Pancreas (tissue), 10 donors: ENCODE measurements around the gene MPP2. TPM values are rescaled to one million over a fixed set of nuclear protein-coding genes. Genes with fewer than 3 reads are reported as not detected.

Source experiments
- ATAC-seq, 4 donors: fragments of 200-7000 bp; cut with Tn5 transposase; one replicate each; pipeline versions ENCODE4 v1.8.0 to v1.9.1; 2020; ENCODE audit warnings: mild to moderate bottlenecking in 4 of 4, moderate library complexity in 4 of 4
- DNase-seq, 6 donors: peaks; one replicate each; pipeline ENCODE4 v3.0.0-alpha.2; 2020
- FAIRE-seq: peaks from 2 replicates; lab custom pipeline; 2012; peaks lifted over from hg19 to GRCh38; lab: Jason Lieb, UNC
- H3K27ac ChIP-seq, 4 donors: fragments of 200-600 bp; sonication (generic); 1 replicate in 3 of 4; 2 replicates in 1 of 4; pipeline versions ENCODE4 v1.5.0 to v1.8.0; 2020
- H3K27me3 ChIP-seq, 4 donors: fragments of 200-600 bp; one replicate each; pipeline ENCODE4 v1.8.0; 2021
- H3K36me3 ChIP-seq, 3 donors: fragments of 200-600 bp; sonication (generic) in 1 of 3; one replicate each; pipeline versions ENCODE4 v1.5.0 to v1.8.0; 2020 to 2021
- H3K4me1 ChIP-seq, 3 donors: fragments of 200-600 bp; one replicate each; pipeline ENCODE4 v1.8.0; 2021
- H3K4me3 ChIP-seq, 4 donors: fragments of 200-600 bp; sonication (generic) in 2 of 4; one replicate each; pipeline versions ENCODE4 v1.5.0 to v1.8.0; 2020 to 2021
- H3K9me3 ChIP-seq, 4 donors: fragments of 200-600 bp; one replicate each; pipeline ENCODE4 v1.8.0; 2021
- CTCF ChIP-seq, 4 donors: fragments of 200-600 bp; sonication (generic) in 3 of 4; IDR thresholded peaks; one replicate each; pipeline versions ENCODE4 v1.5.0 to v1.8.0; 2021; ENCODE audit warnings: antibody characterized with exemption in 4 of 4
- WGBS, 2 donors: extraction: QIAGEN DNeasy Blood & Tissue Kit; methylation state at CpG; one replicate each; pipeline ENCODE4 v1.1.7; 2013; 5-methylcytosine and 5-hydroxymethylcytosine counted together
- intact Hi-C, 3 donors: fragments of 100-400 bp; cut with DNase I; formaldehyde crosslinking; loops; one replicate each; pipeline versions ENCODE4 v1.11.1 to v1.14.2; 2022
- polyA plus RNA-seq, 2 donors: library from polyadenylated mRNA; stranded (reverse); fragments of 200-250 nt; gene quantifications; one replicate each; pipeline ENCODE4 v1.2.3, GENCODE V29; 2013
- total RNA-seq, 6 donors: library from RNA; stranded (reverse); fragmentation: NEBNext Ultra II Directional in 4 of 6; extraction: Animal tissue kit (Norgen Biotek cat#: 25700) in 4 of 6; gene quantifications; one replicate each; pipeline versions ENCODE4 v1.2.1 to v1.2.4, GENCODE V29; 2021 to 2023
- donor health status: healthy with polysubstance abuse.
- donor health status: DM: no; HTN: no; CAD: no; lungs with moderate emphysema.
- donor health status: DM: no; HTN: no; CAD: no.
- donor health status: control.
- donor health status: control.
- donor health status: Bipolar disorder and iron deficiency.
- donor health status: DM: yes; HTN: yes; CAD: no.
- donor health status: DM: no; HTN: no; CAD: no.
- donor health status: DM: no; HTN: no; CAD: no.
- donor health status: DM: yes; HTN: yes; CAD: no.

Gene MPP2
- total and polyA plus RNA-seq, 8 donors: 1.0 to 6.6 (median 2.2) TPM

DNA sequence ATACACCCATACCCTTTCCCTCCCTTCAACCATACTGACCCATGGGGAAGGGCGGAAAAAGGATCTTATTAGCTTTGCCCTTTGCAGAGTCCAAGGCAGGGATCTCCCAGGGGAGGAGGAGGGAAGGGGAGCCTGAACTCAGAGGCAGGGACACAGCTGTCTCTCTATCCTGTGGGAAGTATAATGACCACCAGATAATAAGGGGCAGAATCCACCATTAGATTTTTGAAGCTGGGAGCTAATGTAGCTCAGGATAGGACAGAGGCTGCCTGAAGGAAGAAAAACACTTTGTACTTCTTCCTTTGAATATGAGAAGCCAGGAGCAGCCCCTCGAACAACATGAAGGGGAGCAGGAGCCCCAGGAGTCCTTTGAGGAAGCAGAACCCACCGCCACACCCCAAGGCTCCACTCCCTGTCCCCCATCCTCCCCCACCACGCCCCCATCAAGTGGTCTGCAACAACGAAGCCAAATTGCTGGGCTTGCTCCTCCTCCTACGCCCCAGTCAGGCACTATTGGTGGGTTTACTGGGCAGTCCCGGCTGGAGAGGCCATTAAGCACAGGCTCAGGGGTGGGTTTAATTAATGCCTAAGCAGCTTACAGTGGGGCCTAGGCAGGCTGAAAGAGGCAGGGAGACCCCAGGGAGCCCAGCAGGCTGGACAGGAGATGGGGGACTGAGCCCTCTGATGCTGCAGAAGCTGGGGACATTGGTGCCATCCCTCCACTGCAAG lies 5.3 kb downstream of the MPP2 start:
- H3K27me3 ChIP-seq: no peaks in the 10 kb centered on the region
- no peaks in the 10 kb centered on the region for H3K9me3 ChIP-seq

DNA sequence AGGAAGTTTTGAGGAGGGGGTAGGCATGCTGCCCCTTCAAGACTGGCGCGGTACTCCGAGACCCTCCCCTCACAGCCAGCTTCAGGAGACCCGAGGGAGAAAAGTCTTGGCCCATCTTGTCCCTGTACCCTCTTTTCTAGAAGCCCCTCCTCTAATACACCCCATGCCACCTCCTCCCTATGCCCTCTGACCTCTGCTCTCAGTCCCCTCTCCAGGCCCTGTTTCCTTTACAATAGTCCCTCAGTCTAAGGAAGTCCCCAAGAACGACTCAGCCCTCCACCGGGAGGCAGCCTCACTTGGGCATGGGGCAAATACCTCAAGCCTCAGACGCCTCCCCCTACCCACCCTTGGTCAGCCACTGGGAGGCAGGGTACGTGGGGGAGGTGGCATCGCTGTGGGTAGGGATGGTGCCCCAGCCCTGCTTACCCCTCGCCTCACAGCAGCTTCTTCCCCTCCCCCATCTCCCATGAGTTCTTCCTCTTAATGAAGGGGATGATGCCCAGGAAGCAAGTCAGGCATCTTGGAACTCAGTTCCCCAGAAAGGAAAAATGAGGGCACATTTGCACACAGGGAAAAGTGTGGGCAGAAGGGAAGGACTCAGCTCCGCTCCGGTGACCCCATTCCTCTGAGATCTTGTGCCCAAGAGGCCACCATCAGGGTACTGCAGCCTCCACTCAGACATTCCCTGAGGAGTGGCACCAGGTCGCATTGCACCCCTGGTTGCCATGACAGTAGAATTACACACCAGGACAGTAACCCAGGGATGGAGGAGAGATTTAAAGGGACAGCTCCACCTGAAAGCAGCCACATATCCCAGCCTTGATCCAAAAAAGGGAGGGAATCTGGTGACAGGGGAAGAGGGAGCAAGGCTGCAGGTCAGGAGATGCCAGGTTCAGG lies 6.2 kb downstream of the MPP2 start:
- ATAC-seq: peak in 3 of 4 donors; percentile 4 to 22 (median 7)
- H3K9me3 ChIP-seq: no peaks in the 10 kb centered on the region
- DNase-seq: peak in 1 of 6 donors; percentile 18
- intact Hi-C loops: no loop called here
- 38 to 43% methylated on average over 10 to 13 of the region's 13 CpGs for WGBS, 2 donors
- TF ChIP-seq CTCF (IDR thresholded peaks at IDR 0.05): no peak
- no peak overlapping the region for H3K27ac ChIP-seq
- no peaks in the 10 kb centered on the region for H3K27me3 ChIP-seq
- FAIRE-seq: no peak
- H3K4me1 ChIP-seq: peaks cover 0 to 4% (median 0%) of the 10 kb centered on the region in 3 donors
- H3K36me3 ChIP-seq: no peaks in the 10 kb centered on the region
- H3K4me3 ChIP-seq: peak overlapping the region; percentile 9 to 52 (median 34)

More for the DNA sequence above, 5.3 kb downstream of the MPP2 start:
- H3K36me3 ChIP-seq: no peaks in the 10 kb centered on the region
- intact Hi-C loops: no loop called here
- peaks cover 0 to 7% (median 0%) of the 10 kb centered on the region in 3 donors for H3K4me1 ChIP-seq
- FAIRE-seq: no peak
- WGBS, 2 donors: 67 to 69% methylated on average over 7 of the region's 7 CpGs
- DNase-seq: no peak
- TF ChIP-seq CTCF (IDR thresholded peaks at IDR 0.05): no peak
- no peak overlapping the region for H3K4me3 ChIP-seq
- no peak overlapping the region for H3K27ac ChIP-seq
- no peak for ATAC-seq

GRCh38 chr17:43900183-43900857 lies 7.0 kb downstream of the MPP2 start:
- no peak for TF ChIP-seq CTCF (IDR thresholded peaks at IDR 0.05)
- ATAC-seq: peak; percentile 98 to 100 (median 100)
- Histone ChIP-seq H3K4me3 (peak overlapping the region; percentile 9 to 52 (median 34)), H3K9me3 (no peaks in the 10 kb centered on the region), H3K27ac (no peak overlapping the region), H3K36me3 (no peaks in the 10 kb centered on the region), H3K4me1 (no peaks in the 10 kb centered on the region), H3K27me3 (no peaks in the 10 kb centered on the region)
- no peak for FAIRE-seq
- peak; percentile 76 to 93 (median 85) for DNase-seq
- intact Hi-C loops: no loop called here
- 3% methylated on average over 29 to 31 of the region's 31 CpGs for WGBS, 2 donors

DNA sequence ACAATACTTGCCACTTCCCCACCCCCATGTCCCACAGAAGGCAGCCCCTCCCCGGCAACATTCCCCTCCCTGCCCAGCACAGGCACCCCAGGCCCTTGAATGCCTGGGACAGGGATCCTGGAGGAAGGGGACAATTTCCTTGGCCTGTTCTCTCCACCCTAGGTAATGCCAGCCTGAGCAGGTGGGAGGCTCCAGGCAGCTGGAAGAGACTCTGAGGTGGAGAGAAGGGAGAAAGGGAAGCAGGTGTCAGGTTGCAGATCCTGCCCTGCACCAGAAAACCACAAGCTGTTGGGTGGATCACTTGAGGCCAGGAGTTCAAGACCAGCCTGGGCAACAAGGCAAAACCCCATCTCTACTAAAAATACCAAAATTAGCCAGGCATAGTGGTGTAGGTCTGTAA lies 8.9 kb downstream of the MPP2 start:
- DNase-seq (no peak), FAIRE-seq (no peak), ATAC-seq (no peak)
- Histone ChIP-seq H3K36me3 (no peaks in the 10 kb centered on the region), H3K9me3 (no peaks in the 10 kb centered on the region), H3K4me3 (no peak overlapping the region), H3K4me1 (no peaks in the 10 kb centered on the region), H3K27ac (no peak overlapping the region), H3K27me3 (no peaks in the 10 kb centered on the region)
- intact Hi-C loops: no loop called here
- 57 to 62% methylated on average over 1 of the region's 1 CpG for WGBS, 2 donors
- no peak for TF ChIP-seq CTCF (IDR thresholded peaks at IDR 0.05)
